H9 (cell line): ENCODE results near the gene KLF15. TPM values are rescaled to one million over a fixed set of nuclear protein-coding genes. Genes with fewer than 3 reads are reported as not detected.

Experiments
- DNase-seq: peaks from one replicate; pipeline ENCODE4 v3.0.0-alpha.2; 2017
- H2AFZ ChIP-seq: one replicate; pipeline ENCODE4 v1.6.1; 2013; ENCODE audit warnings: mild to moderate bottlenecking, low read length, control low read depth, moderate library complexity
- H2AK5ac ChIP-seq: 2 replicates; pipeline ENCODE4 v1.6.1; 2013; ENCODE audit warnings: low read length, control low read depth, mixed read lengths; ENCODE audit not compliant: insufficient read length
- H2BK120ac ChIP-seq: one replicate; pipeline ENCODE4 v1.6.1; 2013; ENCODE audit warnings: low read depth, mild to moderate bottlenecking, low read length, control low read depth, inconsistent platforms; ENCODE audit not compliant: poor library complexity, severe bottlenecking
- H2BK12ac ChIP-seq: 2 replicates; pipeline ENCODE4 v1.6.1; 2013; ENCODE audit warnings: low read length, control low read depth, mixed read lengths, low read depth; ENCODE audit not compliant: insufficient read length
- H2BK15ac ChIP-seq: 2 replicates; pipeline ENCODE4 v1.6.1; 2013; ENCODE audit warnings: low read depth, low read length, control low read depth
- H2BK20ac ChIP-seq: one replicate; pipeline ENCODE4 v1.6.1; 2013; ENCODE audit warnings: low read depth, mild to moderate bottlenecking, low read length, control low read depth, inconsistent platforms; ENCODE audit not compliant: poor library complexity, severe bottlenecking
- H2BK5ac ChIP-seq: 2 replicates; pipeline ENCODE4 v1.6.1; 2013; ENCODE audit warnings: low read length, control low read depth, mixed read lengths; ENCODE audit not compliant: insufficient read length
- H3K14ac ChIP-seq: 2 replicates; pipeline ENCODE4 v1.6.1; 2013; ENCODE audit warnings: low read length, control low read depth; ENCODE audit not compliant: insufficient read depth
- H3K18ac ChIP-seq: 2 replicates; pipeline ENCODE4 v1.6.1; 2013; ENCODE audit warnings: low read depth, mild to moderate bottlenecking, mixed read lengths, low read length, control low read depth; ENCODE audit not compliant: insufficient read length
- H3K23ac ChIP-seq: 2 replicates; pipeline ENCODE4 v1.6.1; 2013; ENCODE audit warnings: low read length, control low read depth, mixed read lengths, low read depth; ENCODE audit not compliant: insufficient read length
- H3K23me2 ChIP-seq: 2 replicates; pipeline ENCODE4 v1.6.1; 2013; ENCODE audit warnings: low read depth, mild to moderate bottlenecking, mixed read lengths, low read length, control low read depth; ENCODE audit not compliant: insufficient read length, poor library complexity, severe bottlenecking
- H3K27ac ChIP-seq: 2 replicates; pipeline ENCODE4 v1.5.1; 2013; ENCODE audit warnings: low read length, control low read depth, mixed read lengths, low read depth; ENCODE audit not compliant: insufficient read length
- H3K27me3 ChIP-seq: 2 replicates; pipeline ENCODE4 v1.6.1; 2013; ENCODE audit warnings: low read length, control low read depth, inconsistent platforms; ENCODE audit not compliant: insufficient read depth
- H3K4ac ChIP-seq: 2 replicates; pipeline ENCODE4 v1.6.1; 2013; ENCODE audit warnings: low read depth, mild to moderate bottlenecking, control low read depth, inconsistent platforms, low read length, moderate library complexity
- H3K4me1 ChIP-seq: 2 replicates; pipeline ENCODE4 v1.6.1; 2013; ENCODE audit warnings: low read length, control low read depth, inconsistent platforms; ENCODE audit not compliant: insufficient read depth
- H3K4me2 ChIP-seq: 2 replicates; pipeline ENCODE4 v1.6.1; 2013; ENCODE audit warnings: low read length, control low read depth, mixed read lengths; ENCODE audit not compliant: insufficient read length, insufficient read depth
- H3K56ac ChIP-seq: 2 replicates; pipeline ENCODE4 v1.6.1; 2013; ENCODE audit warnings: low read depth, mild to moderate bottlenecking, mixed read lengths, low read length, control low read depth; ENCODE audit not compliant: insufficient read length
- H3K79me1 ChIP-seq: 2 replicates; pipeline ENCODE4 v1.6.1; 2013; ENCODE audit warnings: low read depth, mild to moderate bottlenecking, moderate library complexity, low read length, control low read depth, inconsistent platforms; ENCODE audit not compliant: insufficient read depth, poor library complexity, severe bottlenecking
- H3K79me2 ChIP-seq: 2 replicates; pipeline ENCODE4 v1.6.1; 2013; ENCODE audit warnings: low read length, control low read depth, inconsistent platforms; ENCODE audit not compliant: insufficient read depth
- H3K9ac ChIP-seq: 2 replicates; pipeline ENCODE4 v1.6.1; 2013; ENCODE audit warnings: low read length, control low read depth, mixed read lengths; ENCODE audit not compliant: insufficient read length; ENCODE audit errors: extremely low read depth
- H3K9me3 ChIP-seq: one replicate; pipeline ENCODE4 v1.6.1; 2013; ENCODE audit warnings: low read depth, low read length, inconsistent platforms; ENCODE audit not compliant: control insufficient read depth
- H3T11ph ChIP-seq: one replicate; pipeline ENCODE4 v1.6.1; 2013; ENCODE audit warnings: mild to moderate bottlenecking, low read length, control low read depth, inconsistent platforms
- H4K20me1 ChIP-seq: one replicate; pipeline ENCODE4 v1.6.1; 2013; ENCODE audit not compliant: control insufficient read depth, insufficient read length, insufficient read depth
- H4K5ac ChIP-seq: 2 replicates; pipeline ENCODE4 v1.6.1; 2013; ENCODE audit warnings: low read depth, mild to moderate bottlenecking, mixed read lengths, low read length, control low read depth; ENCODE audit not compliant: insufficient read length
- H4K8ac ChIP-seq: replicated peaks from 2 replicates; pipeline ENCODE4 v1.6.1; 2013; ENCODE audit warnings: low read length, control low read depth, mixed read lengths, low read depth; ENCODE audit not compliant: insufficient read length
- H4K91ac ChIP-seq: 2 replicates; pipeline ENCODE4 v1.6.1; 2013; ENCODE audit warnings: low read depth, mild to moderate bottlenecking, moderate library complexity, mixed read lengths, low read length, control low read depth; ENCODE audit not compliant: insufficient read length
- H3K27ac Mint-ChIP-seq, 3 experiments: 2 replicates in 2 of 3; 3 replicates in 1 of 3; pipeline ENCODE4 v1.8.0; 2020 to 2021; ENCODE audit warnings: mixed read lengths in 3 of 3, mild to moderate bottlenecking in 1 of 3, moderate library complexity in 1 of 3
- H3K27me3 Mint-ChIP-seq: 2 replicates; pipeline ENCODE4 v1.8.0; 2021; ENCODE audit warnings: low read depth, mild to moderate bottlenecking, moderate library complexity, mixed read lengths
- H3K36me3 Mint-ChIP-seq, 3 experiments: 2 replicates in 2 of 3; 3 replicates in 1 of 3; pipeline ENCODE4 v1.8.0; 2020 to 2021; ENCODE audit warnings: low read depth in 3 of 3, mixed read lengths in 3 of 3; ENCODE audit not compliant: insufficient read depth in 1 of 3
- H3K4me1 Mint-ChIP-seq, 2 experiments: 2 replicates each; pipeline ENCODE4 v1.8.0; 2020; ENCODE audit warnings: mixed read lengths in 2 of 2
- H3K4me3 Mint-ChIP-seq, 2 experiments: 2 replicates in 1 of 2; 3 replicates in 1 of 2; pipeline ENCODE4 v1.8.0; 2020 to 2021; ENCODE audit warnings: mild to moderate bottlenecking in 2 of 2, mixed read lengths in 2 of 2, moderate library complexity in 1 of 2
- H3K9me3 Mint-ChIP-seq, 2 experiments: 2 replicates in 1 of 2; 3 replicates in 1 of 2; pipeline ENCODE4 v1.8.0; 2020; ENCODE audit warnings: mild to moderate bottlenecking in 2 of 2, mixed read lengths in 2 of 2, moderate library complexity in 1 of 2
- CTCF ChIP-seq: fragments of 200-600 bp; sonication (generic); conservative IDR thresholded peaks from 3 replicates; pipeline ENCODE4 v1.8.0; 2021; ENCODE audit warnings: antibody characterized with exemption, mild to moderate bottlenecking
- WGBS: extraction: QIAGEN DNeasy Blood & Tissue Kit; methylation state at CpG from one replicate; pipeline ENCODE4 v1.1.7; 2013; ENCODE audit warnings: missing lambda C conversion rate, low lambda C conversion rate, mixed read lengths; ENCODE audit not compliant: insufficient read length; ENCODE audit errors: extremely low coverage; 5-methylcytosine and 5-hydroxymethylcytosine counted together
- total RNA-seq: library from RNA; stranded (reverse); gene quantifications from 2 replicates; pipeline ENCODE4 v1.2.1, GENCODE V29; 2021

KLF15 gene
- total RNA-seq, 1 experiment from 2014 or later, result 10.8 TPM

GRCh38 chr3:126360046-126360713 lies 3.0 kb upstream of the KLF15 start:
- no peak overlapping the region for H4K5ac ChIP-seq
- H3K79me1 ChIP-seq, result no peaks in the 10 kb centered on the region
- H2BK12ac ChIP-seq, result no peak overlapping the region
- H4K20me1 ChIP-seq, result no peaks in the 10 kb centered on the region
- H2AK5ac ChIP-seq, result no peak overlapping the region
- H4K91ac ChIP-seq, result no peak overlapping the region
- peaks cover 10% of the 10 kb centered on the region for H3K23me2 ChIP-seq
- no peak overlapping the region for H3K23ac ChIP-seq
- no peak overlapping the region for H3K27ac ChIP-seq
- no peaks in the 10 kb centered on the region for H3K36me3 Mint-ChIP-seq
- H3K14ac ChIP-seq, result no peak overlapping the region
- H3K9ac ChIP-seq, result no peak overlapping the region
- no peaks in the 10 kb centered on the region; the same call in 1 of the 2 replicates for H3K27me3 ChIP-seq
- TF ChIP-seq CTCF, result no peak
- H3K9me3 ChIP-seq, result no peaks in the 10 kb centered on the region
- H3K27me3 Mint-ChIP-seq, result peaks cover 36% of the 10 kb centered on the region
- H3K56ac ChIP-seq, result no peak overlapping the region
- H2AFZ ChIP-seq, result no peak overlapping the region
- no peaks in the 10 kb centered on the region for H3K79me2 ChIP-seq
- no peaks in the 10 kb centered on the region for H3K9me3 Mint-ChIP-seq
- H3K4ac ChIP-seq, result no peak overlapping the region
- no peak overlapping the region for H3T11ph ChIP-seq
- DNase-seq, result no peak
- H3K4me3 Mint-ChIP-seq, result no peak overlapping the region
- H3K18ac ChIP-seq, result no peak overlapping the region
- no peak overlapping the region for H2BK5ac ChIP-seq
- no peak overlapping the region for H3K4me2 ChIP-seq
- H3K4me1 Mint-ChIP-seq, result peaks cover 48 to 53% of the 10 kb centered on the region in 2 experiments
- H2BK15ac ChIP-seq, result no peak overlapping the region
- no CpG with 5 or more reads among the region's 3 CpGs for WGBS
- peaks cover 4% of the 10 kb centered on the region; the same call in 1 of the 2 replicates for H3K4me1 ChIP-seq
- H4K8ac ChIP-seq, result no peak overlapping the region
- H3K27ac Mint-ChIP-seq, result no peak overlapping the region
- H2BK20ac ChIP-seq, result no peak overlapping the region
- no peak overlapping the region for H2BK120ac ChIP-seq
